Measurements from ENCODE around the gene RUNDC3A.
A peak's percentile ranks its signal among the peaks of the same experiment; 100 is the strongest.

Gene RUNDC3A

GRCh38 chr17:44304651-44305050 lies 3.8 kb upstream of the RUNDC3A start:
- no peak for DNase-seq (ENCODE audit: low read depth)
- no peak for TF ChIP-seq CTCF (IDR thresholded peaks at IDR 0.05; ENCODE audit: low read depth, low read length, missing control alignments)
- in situ Hi-C loops (cut with HindIII; ENCODE audit: low sequenced_read_pairs): no loop called here
- H3K4me3 ChIP-seq (ENCODE audit: low read depth, low read length): no peak overlapping the region

GRCh38 chr17:44307387-44308186 lies 814 bp upstream of the RUNDC3A start:
- H3K4me3 ChIP-seq (ENCODE audit: low read depth, low read length): no peak overlapping the region
- DNase-seq (ENCODE audit: low read depth): no peak
- no peak for TF ChIP-seq CTCF (IDR thresholded peaks at IDR 0.05; ENCODE audit: low read depth, low read length, missing control alignments)
- in situ Hi-C loops (cut with HindIII; ENCODE audit: low sequenced_read_pairs): no loop called here

- DNase-seq (ENCODE audit: low read depth): no peak
Observed at GRCh38 chr17:44308865-44309264, 464 bp downstream of the RUNDC3A start.

GRCh38 chr17:44309472-44309871 lies 1.1 kb downstream of the RUNDC3A start:
- in situ Hi-C loops (cut with HindIII; ENCODE audit: low sequenced_read_pairs): no loop called here
- no peak overlapping the region for H3K4me3 ChIP-seq (ENCODE audit: low read depth, low read length)
- TF ChIP-seq CTCF (IDR thresholded peaks at IDR 0.05; ENCODE audit: low read depth, low read length, missing control alignments): no peak
- no peak for DNase-seq (ENCODE audit: low read depth)

More at GRCh38 chr17:44308865-44309264, 464 bp downstream of the RUNDC3A start:
- H3K4me3 ChIP-seq (ENCODE audit: low read depth, low read length): peak overlapping the region; percentile 10
- TF ChIP-seq CTCF (IDR thresholded peaks at IDR 0.05; ENCODE audit: low read depth, low read length, missing control alignments): no peak
- in situ Hi-C loops (cut with HindIII; ENCODE audit: low sequenced_read_pairs): no loop called here

- in situ Hi-C loops (cut with HindIII; ENCODE audit: low sequenced_read_pairs): loop anchor here (5.0 kb wide), 2 partner anchors 38 to 103 kb away; no protein-coding TSS in a partner anchor
- no peak overlapping the region for H3K4me3 ChIP-seq (ENCODE audit: low read depth, low read length)
- DNase-seq (ENCODE audit: low read depth): no peak
- no peak for TF ChIP-seq CTCF (IDR thresholded peaks at IDR 0.05; ENCODE audit: low read depth, low read length, missing control alignments)
Observed at GRCh38 chr17:44310188-44310587, 1.8 kb downstream of the RUNDC3A start.

- DNase-seq (ENCODE audit: low read depth): no peak
- in situ Hi-C loops (cut with HindIII; ENCODE audit: low sequenced_read_pairs): loop anchor here (5.0 kb wide), 2 partner anchors 38 to 103 kb away; no protein-coding TSS in a partner anchor
- no peak overlapping the region for H3K4me3 ChIP-seq (ENCODE audit: low read depth, low read length)
- TF ChIP-seq CTCF (IDR thresholded peaks at IDR 0.05; ENCODE audit: low read depth, low read length, missing control alignments): no peak
Observed at GRCh38 chr17:44310609-44311376, 2.4 kb downstream of the RUNDC3A start.

Measured in astrocyte of the cerebellum (primary cell).